ENCODE data around the gene FGFBP3. TPM values are rescaled to one million over a fixed set of nuclear protein-coding genes. Genes with fewer than 3 reads are reported as not detected.

Gene FGFBP3
- total and polyA plus RNA-seq, 2 of the 13 experiments (the other 11 are each of a cell fraction or from before 2014, with no cell fraction given): 0.50 to 2.0 TPM

DNA sequence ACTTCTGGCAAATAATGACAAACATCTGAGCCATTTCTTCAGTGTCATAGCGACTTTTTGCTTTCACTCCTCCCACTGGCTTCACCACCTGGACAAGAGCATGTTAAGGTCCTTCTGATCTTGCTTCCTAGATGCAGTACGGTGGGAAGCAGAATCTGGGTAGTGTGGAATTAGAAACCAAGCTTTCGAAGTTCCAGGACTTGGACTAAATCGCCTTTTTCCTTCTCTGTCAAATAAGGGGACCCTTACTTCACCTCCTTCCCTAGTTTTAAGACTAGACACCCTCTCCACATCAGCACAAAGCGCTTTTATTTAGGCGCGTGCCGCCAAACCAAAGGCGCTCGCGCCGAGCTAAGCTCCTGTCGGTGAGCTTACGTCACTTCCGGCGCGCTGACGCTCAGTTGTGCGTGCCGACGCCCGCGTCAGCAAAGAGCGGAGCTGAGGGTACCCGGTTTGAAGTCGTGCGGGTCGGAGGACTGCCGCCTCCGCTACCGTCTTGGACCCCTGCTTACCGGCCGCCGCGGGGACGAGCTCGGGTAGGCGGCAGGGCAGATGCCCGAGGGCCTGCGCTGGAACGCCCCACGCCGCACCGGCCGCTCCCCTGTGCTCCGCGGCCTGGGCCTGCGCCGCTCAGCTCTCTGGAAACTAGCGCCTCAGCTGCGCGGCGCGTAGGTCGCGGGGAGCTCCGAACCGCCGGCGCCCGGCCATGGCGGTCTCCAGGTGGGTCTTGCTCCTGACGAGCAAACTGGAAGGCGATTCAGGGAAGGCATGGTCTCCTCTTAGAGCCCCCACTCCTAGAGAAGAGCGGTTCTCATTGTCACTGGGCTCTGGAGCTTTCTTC is 14.3 kb upstream of the FGFBP3 start, which contains the start of gene BTAF1 (continued):
- TF ChIP-seq, protein P1, sequence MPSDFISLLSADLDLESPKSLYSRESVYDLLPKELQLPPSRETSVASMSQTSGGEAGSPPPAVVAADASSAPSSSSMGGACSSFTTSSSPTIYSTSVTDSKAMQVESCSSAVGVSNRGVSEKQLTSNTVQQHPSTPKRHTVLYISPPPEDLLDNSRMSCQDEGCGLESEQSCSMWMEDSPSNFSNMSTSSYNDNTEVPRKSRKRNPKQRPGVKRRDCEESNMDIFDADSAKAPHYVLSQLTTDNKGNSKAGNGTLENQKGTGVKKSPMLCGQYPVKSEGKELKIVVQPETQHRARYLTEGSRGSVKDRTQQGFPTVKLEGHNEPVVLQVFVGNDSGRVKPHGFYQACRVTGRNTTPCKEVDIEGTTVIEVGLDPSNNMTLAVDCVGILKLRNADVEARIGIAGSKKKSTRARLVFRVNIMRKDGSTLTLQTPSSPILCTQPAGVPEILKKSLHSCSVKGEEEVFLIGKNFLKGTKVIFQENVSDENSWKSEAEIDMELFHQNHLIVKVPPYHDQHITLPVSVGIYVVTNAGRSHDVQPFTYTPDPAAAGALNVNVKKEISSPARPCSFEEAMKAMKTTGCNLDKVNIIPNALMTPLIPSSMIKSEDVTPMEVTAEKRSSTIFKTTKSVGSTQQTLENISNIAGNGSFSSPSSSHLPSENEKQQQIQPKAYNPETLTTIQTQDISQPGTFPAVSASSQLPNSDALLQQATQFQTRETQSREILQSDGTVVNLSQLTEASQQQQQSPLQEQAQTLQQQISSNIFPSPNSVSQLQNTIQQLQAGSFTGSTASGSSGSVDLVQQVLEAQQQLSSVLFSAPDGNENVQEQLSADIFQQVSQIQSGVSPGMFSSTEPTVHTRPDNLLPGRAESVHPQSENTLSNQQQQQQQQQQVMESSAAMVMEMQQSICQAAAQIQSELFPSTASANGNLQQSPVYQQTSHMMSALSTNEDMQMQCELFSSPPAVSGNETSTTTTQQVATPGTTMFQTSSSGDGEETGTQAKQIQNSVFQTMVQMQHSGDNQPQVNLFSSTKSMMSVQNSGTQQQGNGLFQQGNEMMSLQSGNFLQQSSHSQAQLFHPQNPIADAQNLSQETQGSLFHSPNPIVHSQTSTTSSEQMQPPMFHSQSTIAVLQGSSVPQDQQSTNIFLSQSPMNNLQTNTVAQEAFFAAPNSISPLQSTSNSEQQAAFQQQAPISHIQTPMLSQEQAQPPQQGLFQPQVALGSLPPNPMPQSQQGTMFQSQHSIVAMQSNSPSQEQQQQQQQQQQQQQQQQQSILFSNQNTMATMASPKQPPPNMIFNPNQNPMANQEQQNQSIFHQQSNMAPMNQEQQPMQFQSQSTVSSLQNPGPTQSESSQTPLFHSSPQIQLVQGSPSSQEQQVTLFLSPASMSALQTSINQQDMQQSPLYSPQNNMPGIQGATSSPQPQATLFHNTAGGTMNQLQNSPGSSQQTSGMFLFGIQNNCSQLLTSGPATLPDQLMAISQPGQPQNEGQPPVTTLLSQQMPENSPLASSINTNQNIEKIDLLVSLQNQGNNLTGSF (CRISPR knock-in tag; IDR thresholded peaks at IDR 0.05): 0 out of 2 replicates have a peak, but pooled peaks have one; percentile 39
- TF ChIP-seq SMYD3 (CRISPR knock-in tag; IDR thresholded peaks at IDR 0.05): peak; percentile 82; the same call in 1 of the 2 replicates
- TF ChIP-seq ZNF644 (CRISPR knock-in tag; IDR thresholded peaks at IDR 0.05; ENCODE audit: low read depth): no peak
- TF ChIP-seq, protein P2, sequence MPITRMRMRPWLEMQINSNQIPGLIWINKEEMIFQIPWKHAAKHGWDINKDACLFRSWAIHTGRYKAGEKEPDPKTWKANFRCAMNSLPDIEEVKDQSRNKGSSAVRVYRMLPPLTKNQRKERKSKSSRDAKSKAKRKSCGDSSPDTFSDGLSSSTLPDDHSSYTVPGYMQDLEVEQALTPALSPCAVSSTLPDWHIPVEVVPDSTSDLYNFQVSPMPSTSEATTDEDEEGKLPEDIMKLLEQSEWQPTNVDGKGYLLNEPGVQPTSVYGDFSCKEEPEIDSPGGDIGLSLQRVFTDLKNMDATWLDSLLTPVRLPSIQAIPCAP (CRISPR knock-in tag; IDR thresholded peaks at IDR 0.05; ENCODE audit: low read depth): peak; percentile 48; the same call in 1 of the 2 replicates
- peak; percentile 88 for TF ChIP-seq ZNF160 (CRISPR knock-in tag; IDR thresholded peaks at IDR 0.05)
- no peak for TF ChIP-seq SP5 (CRISPR knock-in tag; IDR thresholded peaks at IDR 0.05; ENCODE audit: borderline replicate concordance, low read depth)
- TF ChIP-seq SRSF9 (IDR thresholded peaks at IDR 0.05; ENCODE audit: borderline replicate concordance, insufficient read depth, low read depth, low read length, poor library complexity, severe bottlenecking): no peak
- no peak for TF ChIP-seq ZNF136 (CRISPR knock-in tag; IDR thresholded peaks at IDR 0.05; ENCODE audit: low read depth)
- TF ChIP-seq, protein P3, sequence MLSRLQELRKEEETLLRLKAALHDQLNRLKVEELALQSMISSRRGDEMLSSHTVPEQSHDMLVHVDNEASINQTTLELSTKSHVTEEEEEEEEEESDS (CRISPR knock-in tag; IDR thresholded peaks at IDR 0.05; ENCODE audit: borderline replicate concordance): peak; percentile 65; the same call in 1 of the 2 replicates
- 0 out of 2 replicates have a peak, but pooled peaks have one; percentile 14 for TF ChIP-seq ZKSCAN1 (IDR thresholded peaks at IDR 0.05; ENCODE audit: low read length)
- TF ChIP-seq CEBPB (IDR thresholded peaks at IDR 0.05; ENCODE audit: borderline replicate concordance, low read depth, low read length): no peak
- TF ChIP-seq MED8 (CRISPR knock-in tag; IDR thresholded peaks at IDR 0.05; ENCODE audit: insufficient replicate concordance): peak; percentile 65
- no peak; the same call in none of the 2 replicates for TF ChIP-seq ZNF143 (CRISPR knock-in tag; IDR thresholded peaks at IDR 0.05)
- peak; percentile 37; the same call in 1 of the 2 replicates for TF ChIP-seq SATB2 (CRISPR knock-in tag; IDR thresholded peaks at IDR 0.05)
- TF ChIP-seq SALL1 (CRISPR knock-in tag; IDR thresholded peaks at IDR 0.05): peak; percentile 92
- TF ChIP-seq RBM39 (IDR thresholded peaks at IDR 0.05; ENCODE audit: low read depth, low read length, poor library complexity, severe bottlenecking): peak; percentile 26
- peak; percentile 62; the same call in 1 of the 2 replicates for TF ChIP-seq AHR (CRISPR knock-in tag; IDR thresholded peaks at IDR 0.05)
- 0 out of 2 replicates have a peak, but pooled peaks have one; percentile 26 for TF ChIP-seq ZNF550 (CRISPR knock-in tag; IDR thresholded peaks at IDR 0.05; ENCODE audit: borderline replicate concordance)
- no peak for TF ChIP-seq EHMT2 (IDR thresholded peaks at IDR 0.05; ENCODE audit: borderline replicate concordance, low read depth, low read length)
- TF ChIP-seq, protein P4, sequence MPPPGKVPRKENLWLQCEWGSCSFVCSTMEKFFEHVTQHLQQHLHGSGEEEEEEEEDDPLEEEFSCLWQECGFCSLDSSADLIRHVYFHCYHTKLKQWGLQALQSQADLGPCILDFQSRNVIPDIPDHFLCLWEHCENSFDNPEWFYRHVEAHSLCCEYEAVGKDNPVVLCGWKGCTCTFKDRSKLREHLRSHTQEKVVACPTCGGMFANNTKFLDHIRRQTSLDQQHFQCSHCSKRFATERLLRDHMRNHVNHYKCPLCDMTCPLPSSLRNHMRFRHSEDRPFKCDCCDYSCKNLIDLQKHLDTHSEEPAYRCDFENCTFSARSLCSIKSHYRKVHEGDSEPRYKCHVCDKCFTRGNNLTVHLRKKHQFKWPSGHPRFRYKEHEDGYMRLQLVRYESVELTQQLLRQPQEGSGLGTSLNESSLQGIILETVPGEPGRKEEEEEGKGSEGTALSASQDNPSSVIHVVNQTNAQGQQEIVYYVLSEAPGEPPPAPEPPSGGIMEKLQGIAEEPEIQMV (CRISPR knock-in tag; IDR thresholded peaks at IDR 0.05; ENCODE audit: low read depth): peak; percentile 84; the same call in 1 of the 2 replicates
- TF ChIP-seq ZNF563 (CRISPR knock-in tag; IDR thresholded peaks at IDR 0.05): peak; percentile 93

Measured in HepG2 (cell line).